K562 (cell line): ENCODE data around the gene PPAN.

Experiments
- TF ChIP-seq, protein P1 (sequence below), 3 experiments: IDR thresholded peaks in 2 of 3; conservative IDR thresholded peaks in 1 of 3; 2 replicates each; pipeline ENCODE4 v1.5.1; 2011 to 2012; ENCODE audit warnings: low read length in 3 of 3, mild to moderate bottlenecking in 3 of 3, control low read depth in 2 of 3, improper control_type of control experiment in 1 of 3, inconsistent platforms in 1 of 3, low read depth in 1 of 3, mixed read lengths in 1 of 3, moderate library complexity in 1 of 3; ENCODE audit not compliant: insufficient read depth in 2 of 3
- TF ChIP-seq, protein P2 (sequence below): sonication (generic); formaldehyde crosslinking; IDR thresholded peaks from 2 replicates; pipeline ENCODE4 v1.8.1; 2023; ENCODE audit warnings: mild to moderate bottlenecking, missing genetic modification reagents

DNA sequence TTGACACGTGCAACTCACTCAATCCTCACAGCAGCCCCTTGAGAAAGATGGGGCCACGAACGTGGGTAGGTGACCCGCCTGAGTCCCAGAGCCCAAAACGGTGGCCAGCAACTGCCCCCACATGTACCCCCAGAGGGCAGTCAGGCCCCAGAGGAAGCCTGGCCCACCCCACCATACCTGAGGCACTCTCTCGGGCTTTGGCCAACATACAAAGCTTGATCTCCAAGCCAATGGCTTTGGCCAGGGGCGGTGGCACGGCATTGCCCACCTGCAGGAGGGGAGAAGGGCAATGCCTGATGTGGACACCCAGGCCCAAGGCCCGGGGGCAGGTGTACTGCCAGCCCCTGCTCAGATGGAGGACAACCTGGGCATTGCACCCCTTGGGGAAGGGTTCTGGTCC is 27.9 kb downstream of the PPAN start:
- TF ChIP-seq, protein P1, sequence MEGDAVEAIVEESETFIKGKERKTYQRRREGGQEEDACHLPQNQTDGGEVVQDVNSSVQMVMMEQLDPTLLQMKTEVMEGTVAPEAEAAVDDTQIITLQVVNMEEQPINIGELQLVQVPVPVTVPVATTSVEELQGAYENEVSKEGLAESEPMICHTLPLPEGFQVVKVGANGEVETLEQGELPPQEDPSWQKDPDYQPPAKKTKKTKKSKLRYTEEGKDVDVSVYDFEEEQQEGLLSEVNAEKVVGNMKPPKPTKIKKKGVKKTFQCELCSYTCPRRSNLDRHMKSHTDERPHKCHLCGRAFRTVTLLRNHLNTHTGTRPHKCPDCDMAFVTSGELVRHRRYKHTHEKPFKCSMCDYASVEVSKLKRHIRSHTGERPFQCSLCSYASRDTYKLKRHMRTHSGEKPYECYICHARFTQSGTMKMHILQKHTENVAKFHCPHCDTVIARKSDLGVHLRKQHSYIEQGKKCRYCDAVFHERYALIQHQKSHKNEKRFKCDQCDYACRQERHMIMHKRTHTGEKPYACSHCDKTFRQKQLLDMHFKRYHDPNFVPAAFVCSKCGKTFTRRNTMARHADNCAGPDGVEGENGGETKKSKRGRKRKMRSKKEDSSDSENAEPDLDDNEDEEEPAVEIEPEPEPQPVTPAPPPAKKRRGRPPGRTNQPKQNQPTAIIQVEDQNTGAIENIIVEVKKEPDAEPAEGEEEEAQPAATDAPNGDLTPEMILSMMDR (IDR thresholded peaks at IDR 0.05 in 2 of 3, conservative IDR thresholded peaks at IDR 0.05 in 1 of 3; ENCODE audit: insufficient read depth in 2 of 3, low read depth in 1 of 3, low read length in 3 of 3), result no peak
- TF ChIP-seq, protein P2, sequence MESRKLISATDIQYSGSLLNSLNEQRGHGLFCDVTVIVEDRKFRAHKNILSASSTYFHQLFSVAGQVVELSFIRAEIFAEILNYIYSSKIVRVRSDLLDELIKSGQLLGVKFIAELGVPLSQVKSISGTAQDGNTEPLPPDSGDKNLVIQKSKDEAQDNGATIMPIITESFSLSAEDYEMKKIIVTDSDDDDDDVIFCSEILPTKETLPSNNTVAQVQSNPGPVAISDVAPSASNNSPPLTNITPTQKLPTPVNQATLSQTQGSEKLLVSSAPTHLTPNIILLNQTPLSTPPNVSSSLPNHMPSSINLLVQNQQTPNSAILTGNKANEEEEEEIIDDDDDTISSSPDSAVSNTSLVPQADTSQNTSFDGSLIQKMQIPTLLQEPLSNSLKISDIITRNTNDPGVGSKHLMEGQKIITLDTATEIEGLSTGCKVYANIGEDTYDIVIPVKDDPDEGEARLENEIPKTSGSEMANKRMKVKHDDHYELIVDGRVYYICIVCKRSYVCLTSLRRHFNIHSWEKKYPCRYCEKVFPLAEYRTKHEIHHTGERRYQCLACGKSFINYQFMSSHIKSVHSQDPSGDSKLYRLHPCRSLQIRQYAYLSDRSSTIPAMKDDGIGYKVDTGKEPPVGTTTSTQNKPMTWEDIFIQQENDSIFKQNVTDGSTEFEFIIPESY (CRISPR knock-in tag), result no peak
